GM12874 (cell line): ENCODE data around the gene HOMER2.

Experiments
- CTCF ChIP-seq: IDR thresholded peaks from 2 replicates; pipeline ENCODE4 v1.5.1; 2011; ENCODE audit warnings: low read depth, mild to moderate bottlenecking, control low read depth, low read length, moderate library complexity; ENCODE audit not compliant: insufficient read depth

The HOMER2 gene

GRCh38 chr15:82917249-82917648, 35.3 kb downstream of the HOMER2 start:
- TF ChIP-seq CTCF: no peak

DNA sequence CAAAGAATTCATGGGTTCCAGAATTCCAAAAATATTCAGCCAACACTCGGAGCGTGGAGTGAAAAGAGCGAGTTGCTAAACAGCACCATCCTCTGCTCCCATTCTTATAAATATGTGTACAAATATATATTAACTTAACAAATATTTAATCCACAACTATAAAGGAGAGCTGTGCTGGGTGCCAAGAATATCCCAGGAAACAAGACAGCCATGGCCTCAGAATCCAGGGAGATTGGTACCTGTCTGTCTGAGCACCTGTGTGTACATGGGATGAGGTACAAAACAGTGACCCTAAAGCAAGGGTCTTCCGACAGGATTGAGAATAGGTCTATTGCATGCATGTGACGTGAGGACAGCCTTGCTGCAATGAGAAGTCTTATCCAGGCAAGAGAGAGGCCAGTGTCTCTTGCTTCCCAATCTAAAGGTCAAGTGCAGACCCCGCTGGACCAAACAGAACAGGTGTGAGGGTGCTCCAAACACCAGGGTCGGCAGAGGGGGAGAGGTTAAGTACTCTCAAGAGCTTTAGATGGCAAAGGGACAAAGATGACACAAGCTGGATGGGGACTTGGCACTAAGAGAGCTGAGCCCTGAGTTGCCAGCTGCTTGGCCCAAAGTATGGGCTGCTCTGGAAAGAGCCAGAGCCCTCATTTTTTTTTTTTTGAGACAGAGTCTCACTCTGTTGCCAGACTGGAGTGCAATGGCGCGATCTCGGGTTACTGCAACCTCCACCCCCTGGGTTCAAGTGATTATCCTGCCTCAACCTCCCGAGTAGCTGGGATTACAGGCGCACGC, 36.2 kb downstream of the HOMER2 start:
- no peak for TF ChIP-seq CTCF

GRCh38 chr15:82914396-82914795, 38.1 kb downstream of the HOMER2 start:
- TF ChIP-seq CTCF: no peak

- no peak for TF ChIP-seq CTCF
These were observed 41.1 kb downstream of the HOMER2 start for GRCh38 chr15:82911458-82911857.

GRCh38 chr15:82910721-82911120, 41.8 kb downstream of the HOMER2 start:
- TF ChIP-seq CTCF: no peak

- TF ChIP-seq CTCF: no peak
These were observed 43.3 kb downstream of the HOMER2 start for GRCh38 chr15:82909080-82909815.

GRCh38 chr15:82907350-82907749, 45.2 kb downstream of the HOMER2 start:
- TF ChIP-seq CTCF: no peak
